AG09309 (cell line): ENCODE measurements around the gene CFAP68.

Source experiments
- DNase-seq: peaks from one replicate; pipeline ENCODE4 v3.0.0-alpha.2; 2010; ENCODE audit warnings: low read depth
- H3K4me3 ChIP-seq: 2 replicates; pipeline ENCODE4 v1.5.1; 2011; ENCODE audit warnings: mild to moderate bottlenecking, low read depth, low read length, moderate library complexity; ENCODE audit not compliant: control insufficient read depth
- CTCF ChIP-seq: IDR thresholded peaks from 2 replicates; pipeline ENCODE4 v1.5.1; 2011; ENCODE audit warnings: mild to moderate bottlenecking, low read depth, low read length, inconsistent platforms; ENCODE audit not compliant: insufficient read depth, control insufficient read depth; ENCODE audit errors: missing control alignments

The CFAP68 gene

GRCh38 chr11:111920908-111921307, 41.6 kb downstream of the CFAP68 start:
- H3K4me3 ChIP-seq, result no peak overlapping the region
- no peak for DNase-seq
- TF ChIP-seq CTCF, result no peak

- DNase-seq, result no peak
- no peak for TF ChIP-seq CTCF
- no peak overlapping the region for H3K4me3 ChIP-seq
These were observed 42.3 kb downstream of the CFAP68 start for GRCh38 chr11:111921541-111922230.

- no peak for DNase-seq
- TF ChIP-seq CTCF, result no peak
- H3K4me3 ChIP-seq, result no peak overlapping the region
These were observed 43.5 kb downstream of the CFAP68 start for GRCh38 chr11:111922803-111923202.

- H3K4me3 ChIP-seq, result no peak overlapping the region
- no peak for TF ChIP-seq CTCF
- DNase-seq, result no peak
These were observed 44.0 kb downstream of the CFAP68 start for GRCh38 chr11:111923351-111923788.

- no peak overlapping the region for H3K4me3 ChIP-seq
- no peak for DNase-seq
- no peak for TF ChIP-seq CTCF
These were observed 44.6 kb downstream of the CFAP68 start for GRCh38 chr11:111923951-111924350.

GRCh38 chr11:111925953-111926352, 46.6 kb downstream of the CFAP68 start:
- H3K4me3 ChIP-seq, result no peak overlapping the region
- no peak for DNase-seq
- TF ChIP-seq CTCF, result no peak
